HepG2 (cell line): ENCODE data around the gene BPIFB6. TPM values are rescaled to one million over a fixed set of nuclear protein-coding genes. Genes with fewer than 3 reads are reported as not detected.
A peak's percentile ranks its signal among the peaks of the same experiment; 100 is the strongest.

Source experiments
- ATAC-seq: fragments of 200-7000 bp; cut with Tn5 transposase; 3 replicates; pipeline ENCODE4 v1.9.1; 2020; ENCODE audit warnings: mild to moderate bottlenecking, moderate library complexity
- BruUV-seq: library from RNA; stranded (reverse); fragments of 400-500 nt; replicated peaks from 2 replicates; lab custom pipeline; 2021; lab: Mats Ljungman, UMichigan
- CTCF ChIA-PET: fragments of 300-600 bp; formaldehyde crosslinking; extraction: SDS; loops from one replicate; lab custom pipeline; 2021; ENCODE audit warnings: low total read pairs, inconsistent platforms, low intra/inter-chr PET ratio; lab: Yijun Ruan, JAX
- POLR2A ChIA-PET: fragments of 350-600 bp; sonication (Branson Sonifier 250); formaldehyde crosslinking; loops from one replicate; lab custom pipeline; 2020; ENCODE audit warnings: antibody characterized with exemption, inconsistent platforms; lab: Yijun Ruan, JAX
- DNase-seq: peaks from one replicate; pipeline ENCODE4 v3.0.0-alpha.2; 2015; ENCODE audit warnings: low spot score
- FAIRE-seq: peaks from 3 replicates; lab custom pipeline; 2011; peaks lifted over from hg19 to GRCh38; lab: Jason Lieb, UNC
- H2AFZ ChIP-seq: one replicate; pipeline ENCODE4 v1.6.1; 2011; ENCODE audit warnings: low read length, inconsistent platforms
- H3K27ac ChIP-seq: fragments of 300-600 bp; 3 replicates; pipeline ENCODE4 v1.8.0; 2011; ENCODE audit warnings: mixed run types, mild to moderate bottlenecking, mixed read lengths, low read length, inconsistent platforms; ENCODE audit not compliant: insufficient read depth; ENCODE audit errors: extremely low read length
- H3K27me3 ChIP-seq, 2 experiments: fragments of 200-600 bp in 1 of 2; 2 replicates in 1 of 2; 3 replicates in 1 of 2; pipeline versions ENCODE4 v1.6.0 to v1.8.0; 2011; ENCODE audit warnings: low read length in 2 of 2, mild to moderate bottlenecking in 2 of 2, moderate library complexity in 2 of 2, inconsistent platforms in 1 of 2; ENCODE audit not compliant: insufficient read depth in 2 of 2, control insufficient read depth in 1 of 2
- H3K36me3 ChIP-seq, 2 experiments: fragments of 200-600 bp in 1 of 2; replicated peaks in 1 of 2; 2 replicates in 1 of 2; 3 replicates in 1 of 2; pipeline versions ENCODE4 v1.5.1 to v1.8.0; 2011; ENCODE audit warnings: low read length in 2 of 2, inconsistent platforms in 1 of 2; ENCODE audit not compliant: insufficient read depth in 2 of 2, control insufficient read depth in 1 of 2
- H3K4me1 ChIP-seq: 2 replicates; pipeline ENCODE4 v1.5.1; 2012; ENCODE audit warnings: low read length, inconsistent platforms; ENCODE audit not compliant: insufficient read depth
- H3K4me2 ChIP-seq: 2 replicates; pipeline ENCODE4 v1.6.0; 2011; ENCODE audit warnings: low read depth, low read length, inconsistent platforms
- H3K4me3 ChIP-seq, 3 experiments: fragments of 200-600 bp in 1 of 3; sonication (generic), shearing (Covaris generic) in 1 of 3; replicated peaks in 1 of 3; 2 replicates each; pipeline ENCODE4 v1.5.1; 2011 to 2016; ENCODE audit warnings: low read length in 3 of 3, inconsistent platforms in 2 of 3, low read depth in 2 of 3, mild to moderate bottlenecking in 2 of 3, control low read depth in 1 of 3, mixed read lengths in 1 of 3; ENCODE audit not compliant: insufficient read depth in 1 of 3
- H3K79me2 ChIP-seq: one replicate; pipeline ENCODE4 v1.6.1; 2011; ENCODE audit warnings: low read length, inconsistent platforms; ENCODE audit not compliant: insufficient read depth
- H3K9ac ChIP-seq: 2 replicates; pipeline ENCODE4 v1.6.0; 2011; ENCODE audit warnings: mild to moderate bottlenecking, low read depth, low read length, inconsistent platforms; ENCODE audit not compliant: insufficient read depth
- H3K9me3 ChIP-seq: 2 replicates; pipeline ENCODE4 v1.5.1; 2012; ENCODE audit warnings: mild to moderate bottlenecking, low read length
- H4K20me1 ChIP-seq: 2 replicates; pipeline ENCODE4 v1.6.0; 2011; ENCODE audit warnings: inconsistent platforms, mild to moderate bottlenecking, low read length, moderate library complexity; ENCODE audit not compliant: insufficient read depth
- ATF7-NPFF ChIP-seq: sonication (generic); formaldehyde crosslinking; IDR thresholded peaks from 2 replicates; pipeline ENCODE4 v1.8.1; 2023; ENCODE audit warnings: mild to moderate bottlenecking, low read depth, missing genetic modification reagents, moderate library complexity
- CREB1 ChIP-seq, 2 experiments: fragments of 450-650 bp in 1 of 2; IDR thresholded peaks; 2 replicates each; pipeline ENCODE4 v1.6.1; 2016 to 2017; ENCODE audit warnings: control low read depth in 1 of 2, mild to moderate bottlenecking in 1 of 2, missing compliant biosample characterization in 1 of 2, missing genetic modification characterization in 1 of 2
- FOXK1 ChIP-seq: sonication (generic); formaldehyde crosslinking; IDR thresholded peaks from 2 replicates; pipeline ENCODE4 v1.4.0; 2020; ENCODE audit warnings: low read depth, missing genetic modification reagents, borderline replicate concordance
- GABPA ChIP-seq, 2 experiments: IDR thresholded peaks; 2 replicates each; pipeline ENCODE4 v1.6.1; 2011 to 2016; ENCODE audit warnings: low read depth in 2 of 2, low read length in 1 of 2, missing biosample characterization in 1 of 2, missing genetic modification characterization in 1 of 2
- IKZF1 ChIP-seq: fragments of 450-650 bp; IDR thresholded peaks from 2 replicates; pipeline ENCODE4 v1.7.1; 2016
- KDM1A ChIP-seq: IDR thresholded peaks from 2 replicates; pipeline ENCODE4 v1.6.1; 2016; ENCODE audit warnings: missing compliant biosample characterization
- MAFG ChIP-seq: sonication (generic); formaldehyde crosslinking; IDR thresholded peaks from 2 replicates; pipeline ENCODE4 v1.5.1; 2020; ENCODE audit warnings: mild to moderate bottlenecking, missing genetic modification reagents
- PHF21A ChIP-seq: sonication (generic); formaldehyde crosslinking; IDR thresholded peaks from 2 replicates; pipeline ENCODE4 v1.5.0; 2020; ENCODE audit warnings: mild to moderate bottlenecking, missing genetic modification reagents
- RFX5 ChIP-seq: IDR thresholded peaks from 2 replicates; pipeline ENCODE4 v1.6.1; 2011; ENCODE audit warnings: low read depth, low read length, improper control_type of control experiment
- ZFP36L2 ChIP-seq: sonication (generic); formaldehyde crosslinking; IDR thresholded peaks from 2 replicates; pipeline ENCODE4 v1.4.0; 2020; ENCODE audit warnings: missing genetic modification reagents
- ZMYM4 ChIP-seq: sonication (generic); formaldehyde crosslinking; IDR thresholded peaks from 2 replicates; pipeline ENCODE4 v1.8.1; 2023; ENCODE audit warnings: mild to moderate bottlenecking, missing genetic modification reagents
- ZNF205 ChIP-seq: IDR thresholded peaks from 2 replicates; pipeline ENCODE4 v1.6.1; 2018; ENCODE audit warnings: missing biosample characterization, missing genetic modification reagents
- ZNF329 ChIP-seq: sonication (generic); formaldehyde crosslinking; IDR thresholded peaks from 2 replicates; pipeline ENCODE4 v1.9.0; 2021; ENCODE audit warnings: low read depth, mild to moderate bottlenecking, missing genetic modification reagents
- ZNF33A ChIP-seq: sonication (generic); formaldehyde crosslinking; IDR thresholded peaks from 2 replicates; pipeline ENCODE4 v1.5.1; 2020; ENCODE audit warnings: missing genetic modification reagents, mild to moderate bottlenecking, moderate library complexity, borderline replicate concordance
- ZNF850 ChIP-seq: sonication (generic); formaldehyde crosslinking; conservative IDR thresholded peaks from 2 replicates; pipeline ENCODE4 v1.9.0; 2021; ENCODE audit warnings: mild to moderate bottlenecking, missing genetic modification reagents
- WGBS: methylation state at CpG from one replicate; pipeline ENCODE4 v1.1.6; 2017; ENCODE audit warnings: low lambda C conversion rate; 5-methylcytosine and 5-hydroxymethylcytosine counted together
- in situ Hi-C: cut with HindIII; loops from 2 replicates; pipeline ENCODE4 v1.10.0; 2017; ENCODE audit warnings: low pct_unique_long_range_greater_than_20kb; ENCODE audit not compliant: extremely low pct_ligation_motif_present
- intact Hi-C: fragments of 100-400 bp; cut with micrococcal nuclease; formaldehyde crosslinking; loops from one replicate; pipeline ENCODE4 v1.10.0; 2022; ENCODE audit not compliant: unreplicated experiment
- polyA plus RNA-seq, 8 experiments: library from polyadenylated mRNA; depleted of rRNA in 3 of 8; stranded (reverse) in 7 of 8; unstranded in 1 of 8; fragments of >200 nt; fragmentation: Illumina TruSeq in 4 of 8; extraction: Trizol in 4 of 8; gene quantifications; 2 replicates each; pipeline versions ENCODE4 v1.2.1 to v1.2.3, GENCODE V29; 2011 to 2016; ENCODE audit warnings: low read depth in 4 of 8, missing spikeins in 1 of 8, mixed read lengths in 1 of 8; ENCODE audit not compliant: insufficient read depth in 1 of 8
- total RNA-seq, 5 experiments: library from RNA; depleted of rRNA; stranded (reverse); fragments of >200 nt; fragmentation: Illumina TruSeq; extraction: Trizol; gene quantifications; 2 replicates each; pipeline ENCODE4 v1.2.3, GENCODE V29; 2016; ENCODE audit warnings: low read depth in 1 of 5
- TF ChIP-seq, protein P1 (sequence below): sonication (generic); formaldehyde crosslinking; IDR thresholded peaks from 2 replicates; pipeline ENCODE4 v1.4.0; 2020; ENCODE audit warnings: missing genetic modification reagents
- TF ChIP-seq, protein P2 (sequence below): sonication (generic); formaldehyde crosslinking; IDR thresholded peaks from 2 replicates; pipeline ENCODE4 v1.4.0; 2020; ENCODE audit warnings: missing genetic modification reagents, mild to moderate bottlenecking, borderline replicate concordance

BPIFB6 gene
- total and polyA plus RNA-seq, 2 of the 13 experiments (the other 11 are each of a cell fraction or from before 2014, with no cell fraction given): 0.13 to 1.7 TPM

DNA sequence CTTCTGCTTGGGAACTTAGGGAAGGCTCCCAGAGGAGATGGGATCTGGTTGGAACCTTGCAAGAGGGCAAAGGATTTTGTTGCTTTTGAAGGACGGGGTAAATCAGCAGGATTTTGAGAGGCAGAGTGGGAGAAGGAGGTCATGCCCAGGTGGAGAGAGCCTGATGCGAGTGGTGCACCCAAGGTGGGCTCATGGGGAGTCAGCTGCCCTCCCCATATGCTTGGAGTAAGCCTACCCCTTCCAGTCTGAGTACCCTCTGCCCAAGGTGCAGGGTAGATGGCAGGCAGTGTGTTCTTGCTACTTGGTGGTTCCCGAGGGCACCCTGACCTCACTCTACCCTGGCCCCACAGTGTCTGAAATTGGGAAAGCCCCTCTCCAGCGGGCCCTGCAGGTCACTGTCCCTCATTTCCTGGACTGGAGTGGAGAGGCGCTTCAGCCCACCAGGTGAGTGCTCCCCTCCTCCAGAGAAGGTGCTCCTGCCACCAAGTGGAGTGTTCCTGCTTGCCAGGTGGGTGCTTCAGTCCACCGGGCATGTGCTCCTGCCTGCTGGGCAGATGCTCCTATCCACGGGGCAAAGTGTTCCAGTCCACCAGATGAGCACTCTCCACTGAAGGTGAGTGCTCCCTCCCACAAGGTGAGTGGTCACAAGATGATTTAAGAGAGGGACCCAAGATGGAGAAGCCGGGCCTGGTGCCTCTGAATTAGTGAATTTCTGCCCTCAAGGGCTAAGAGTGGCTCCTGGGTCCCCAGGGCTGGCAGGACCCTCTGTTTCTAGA, 20.6 kb upstream of the BPIFB6 start:
- Histone ChIP-seq H2AFZ (no peak overlapping the region), H3K27ac (peak overlapping the region; percentile 90), H3K9me3 (no peaks in the 10 kb centered on the region), H4K20me1 (no peaks in the 10 kb centered on the region), H3K79me2 (peaks cover 37% of the 10 kb centered on the region), H3K4me2 (peak overlapping the region; percentile 91), H3K4me3 (peak overlapping the region in 1 of 3 experiments; percentile 79; a peak in 3 of 6 replicates), H3K4me1 (peaks cover 74% of the 10 kb centered on the region), H3K9ac (peak overlapping the region; percentile 87; the same call in 1 of the 2 replicates), H3K27me3 (no peaks in the 10 kb centered on the region; a peak in 1 of 5 replicates), H3K36me3 (peaks cover 37 to 57% of the 10 kb centered on the region in 2 experiments)
- ATAC-seq: no peak
- DNase-seq: no peak
- no TSS peak for BruUV-seq
- CTCF ChIA-PET: no interaction called here
- no peak for FAIRE-seq
- intact Hi-C loops: no loop called here
- POLR2A ChIA-PET: no interaction called here
- WGBS: 95% methylated on average over 8 of the region's 8 CpGs
- in situ Hi-C loops: no loop called here
- TF ChIP-seq ZFP36L2 (CRISPR knock-in tag): 0 out of 2 replicates have a peak, but pooled peaks have one; percentile 31
- no peak for TF ChIP-seq ZMYM4
- TF ChIP-seq RFX5: no peak
- 0 out of 2 replicates have a peak, but pooled peaks have one; percentile 10 for TF ChIP-seq GABPA (IDR thresholded peaks at IDR 0.05; ENCODE audit: low read depth, low read length)
- no peak for TF ChIP-seq GABPA (CRISPR knock-in tag; IDR thresholded peaks at IDR 0.05; ENCODE audit: low read depth)
- no peak for TF ChIP-seq ZNF205 (CRISPR knock-in tag)
- no peak for TF ChIP-seq ZNF329
- no peak for TF ChIP-seq IKZF1
- no peak for TF ChIP-seq ZNF33A (CRISPR knock-in tag)
- TF ChIP-seq, protein P1, sequence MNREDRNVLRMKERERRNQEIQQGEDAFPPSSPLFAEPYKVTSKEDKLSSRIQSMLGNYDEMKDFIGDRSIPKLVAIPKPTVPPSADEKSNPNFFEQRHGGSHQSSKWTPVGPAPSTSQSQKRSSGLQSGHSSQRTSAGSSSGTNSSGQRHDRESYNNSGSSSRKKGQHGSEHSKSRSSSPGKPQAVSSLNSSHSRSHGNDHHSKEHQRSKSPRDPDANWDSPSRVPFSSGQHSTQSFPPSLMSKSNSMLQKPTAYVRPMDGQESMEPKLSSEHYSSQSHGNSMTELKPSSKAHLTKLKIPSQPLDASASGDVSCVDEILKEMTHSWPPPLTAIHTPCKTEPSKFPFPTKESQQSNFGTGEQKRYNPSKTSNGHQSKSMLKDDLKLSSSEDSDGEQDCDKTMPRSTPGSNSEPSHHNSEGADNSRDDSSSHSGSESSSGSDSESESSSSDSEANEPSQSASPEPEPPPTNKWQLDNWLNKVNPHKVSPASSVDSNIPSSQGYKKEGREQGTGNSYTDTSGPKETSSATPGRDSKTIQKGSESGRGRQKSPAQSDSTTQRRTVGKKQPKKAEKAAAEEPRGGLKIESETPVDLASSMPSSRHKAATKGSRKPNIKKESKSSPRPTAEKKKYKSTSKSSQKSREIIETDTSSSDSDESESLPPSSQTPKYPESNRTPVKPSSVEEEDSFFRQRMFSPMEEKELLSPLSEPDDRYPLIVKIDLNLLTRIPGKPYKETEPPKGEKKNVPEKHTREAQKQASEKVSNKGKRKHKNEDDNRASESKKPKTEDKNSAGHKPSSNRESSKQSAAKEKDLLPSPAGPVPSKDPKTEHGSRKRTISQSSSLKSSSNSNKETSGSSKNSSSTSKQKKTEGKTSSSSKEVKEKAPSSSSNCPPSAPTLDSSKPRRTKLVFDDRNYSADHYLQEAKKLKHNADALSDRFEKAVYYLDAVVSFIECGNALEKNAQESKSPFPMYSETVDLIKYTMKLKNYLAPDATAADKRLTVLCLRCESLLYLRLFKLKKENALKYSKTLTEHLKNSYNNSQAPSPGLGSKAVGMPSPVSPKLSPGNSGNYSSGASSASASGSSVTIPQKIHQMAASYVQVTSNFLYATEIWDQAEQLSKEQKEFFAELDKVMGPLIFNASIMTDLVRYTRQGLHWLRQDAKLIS (CRISPR knock-in tag): no peak
- no peak for TF ChIP-seq FOXK1 (CRISPR knock-in tag)
- no peak for TF ChIP-seq PHF21A
- TF ChIP-seq KDM1A (CRISPR knock-in tag): no peak
- TF ChIP-seq, protein P2, sequence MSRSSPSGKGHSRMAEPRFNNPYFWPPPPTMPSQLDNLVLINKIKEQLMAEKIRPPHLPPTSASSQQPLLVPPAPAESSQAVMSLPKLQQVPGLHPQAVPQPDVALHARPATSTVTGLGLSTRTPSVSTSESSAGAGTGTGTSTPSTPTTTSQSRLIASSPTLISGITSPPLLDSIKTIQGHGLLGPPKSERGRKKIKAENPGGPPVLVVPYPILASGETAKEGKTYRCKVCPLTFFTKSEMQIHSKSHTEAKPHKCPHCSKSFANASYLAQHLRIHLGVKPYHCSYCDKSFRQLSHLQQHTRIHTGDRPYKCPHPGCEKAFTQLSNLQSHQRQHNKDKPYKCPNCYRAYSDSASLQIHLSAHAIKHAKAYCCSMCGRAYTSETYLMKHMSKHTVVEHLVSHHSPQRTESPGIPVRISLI: 0 out of 2 replicates have a peak, but pooled peaks have one; percentile 15
- no peak for TF ChIP-seq CREB1 (IDR thresholded peaks at IDR 0.05)
- no peak for TF ChIP-seq CREB1 (CRISPR knock-in tag; IDR thresholded peaks at IDR 0.05)
- TF ChIP-seq MAFG (CRISPR knock-in tag): no peak
- peak; percentile 57; the same call in 1 of the 2 replicates for TF ChIP-seq ATF7-NPFF (CRISPR knock-in tag)
- no peak for TF ChIP-seq ZNF850 (CRISPR knock-in tag)
